GM21528 (cell line): ENCODE results near the gene CSF2.
A peak's percentile ranks its signal among the peaks of the same experiment; 100 is the strongest.

Source experiments
- ATAC-seq: cut with Tn5 transposase; IDR thresholded peaks from one replicate; pipeline ENCODE4 v1.9.1; 2021; ENCODE audit warnings: mild to moderate bottlenecking, moderate library complexity; ENCODE audit not compliant: unreplicated experiment, low FRiP score

Gene CSF2

GRCh38 chr5:132054697-132055440, 18.7 kb upstream of the CSF2 start:
- no peak for ATAC-seq

- no peak for ATAC-seq
These were observed 18.2 kb upstream of the CSF2 start for GRCh38 chr5:132055441-132055807.

GRCh38 chr5:132055808-132056609, 17.6 kb upstream of the CSF2 start:
- ATAC-seq: no peak

GRCh38 chr5:132056610-132057497, 16.7 kb upstream of the CSF2 start:
- no peak for ATAC-seq

GRCh38 chr5:132057498-132058255, 15.9 kb upstream of the CSF2 start:
- ATAC-seq: no peak

- no peak for ATAC-seq
These were observed 14.9 kb upstream of the CSF2 start for GRCh38 chr5:132058646-132059042.

- ATAC-seq: no peak
These were observed 14.4 kb upstream of the CSF2 start for GRCh38 chr5:132059043-132059695.

- no peak for ATAC-seq
These were observed 13.7 kb upstream of the CSF2 start for GRCh38 chr5:132059696-132060500.

- no peak for ATAC-seq
These were observed 13.0 kb upstream of the CSF2 start, which contains the start of gene IL3 for GRCh38 chr5:132060501-132061161. TSS of gene IL3 (plus strand) at chr5:132060655. CDS start at chr5:132060707, 52 bp downstream.

GRCh38 chr5:132063090-132063911, 10.3 kb upstream of the CSF2 start:
- peak; percentile 62 for ATAC-seq

- no peak for ATAC-seq
These were observed 9.4 kb upstream of the CSF2 start for GRCh38 chr5:132064140-132064539.

GRCh38 chr5:132064738-132065331, 8.8 kb upstream of the CSF2 start:
- ATAC-seq: peak; percentile 54

GRCh38 chr5:132065351-132065937, 8.1 kb upstream of the CSF2 start:
- no peak for ATAC-seq

- no peak for ATAC-seq
These were observed 7.5 kb upstream of the CSF2 start for GRCh38 chr5:132065951-132066701.

- no peak for ATAC-seq
These were observed 6.7 kb upstream of the CSF2 start for GRCh38 chr5:132066871-132067270.

GRCh38 chr5:132067451-132067850, 6.1 kb upstream of the CSF2 start:
- no peak for ATAC-seq
